HG03060 (cell line): Measurements from ENCODE around the gene P3H2.

Source experiments
- ATAC-seq: cut with Tn5 transposase; IDR thresholded peaks from one replicate; pipeline ENCODE4 v1.9.1; 2021; ENCODE audit warnings: low read depth, moderate number of reproducible peaks; ENCODE audit not compliant: unreplicated experiment

P3H2 gene

DNA sequence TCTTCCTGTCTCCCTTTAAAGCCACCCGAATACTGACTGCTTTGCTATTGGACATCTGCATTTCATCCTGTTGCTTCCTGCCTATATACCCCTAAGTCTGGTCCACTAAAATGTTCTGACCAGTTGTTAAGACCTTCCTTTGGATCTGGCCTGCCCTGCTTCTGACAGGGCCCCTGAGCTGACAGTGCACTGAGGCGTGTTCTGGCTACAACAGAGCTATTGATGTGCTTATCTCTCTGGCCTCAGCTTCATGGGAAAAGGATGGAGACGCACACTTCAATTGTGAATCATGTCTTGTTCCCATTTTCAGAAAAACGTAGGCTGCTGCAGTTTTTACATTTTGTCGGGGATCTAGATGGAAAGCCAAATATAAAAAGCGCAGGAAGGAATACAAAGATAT lies 7.1 kb upstream of the P3H2 start:
- no peak for ATAC-seq

GRCh38 chr3:190127195-190127594 lies 6.5 kb upstream of the P3H2 start:
- ATAC-seq: no peak

DNA sequence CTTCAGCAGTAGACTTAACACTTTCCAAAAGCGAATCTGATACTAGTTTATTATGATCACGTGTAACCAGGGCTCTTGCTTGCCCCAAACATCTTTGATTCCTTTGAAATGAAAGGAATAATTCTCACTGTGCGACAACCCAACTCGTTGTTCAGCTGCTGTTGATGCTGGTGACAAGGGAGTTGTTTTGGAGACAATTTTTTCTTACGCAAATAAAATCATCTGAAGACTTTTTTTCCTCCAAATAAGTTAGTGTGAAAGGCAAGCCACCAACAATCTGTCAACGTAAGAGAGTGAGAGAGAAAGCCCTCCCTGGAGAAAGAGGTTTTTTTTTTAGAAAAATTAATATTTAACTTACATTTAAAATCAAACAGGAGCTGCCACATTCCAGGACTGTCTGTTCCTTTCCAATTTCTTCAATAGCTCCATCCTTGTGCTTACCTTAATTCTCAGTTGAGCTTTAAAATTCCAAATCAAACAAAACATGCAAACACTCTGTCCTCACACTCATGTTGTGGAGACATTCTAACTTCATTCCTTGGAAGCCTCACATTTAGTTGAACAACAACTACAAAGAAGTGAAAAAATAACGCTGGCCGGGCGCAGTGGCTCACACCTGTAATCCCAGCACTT lies 4.9 kb upstream of the P3H2 start:
- ATAC-seq: no peak

- no peak for ATAC-seq
Measured at GRCh38 chr3:190124067-190124466, 3.4 kb upstream of the P3H2 start.

- no peak for ATAC-seq
Measured at GRCh38 chr3:190122198-190122771, 1.6 kb upstream of the P3H2 start.

- no peak for ATAC-seq
Measured at GRCh38 chr3:190121383-190121782, 686 bp upstream of the P3H2 start.

DNA sequence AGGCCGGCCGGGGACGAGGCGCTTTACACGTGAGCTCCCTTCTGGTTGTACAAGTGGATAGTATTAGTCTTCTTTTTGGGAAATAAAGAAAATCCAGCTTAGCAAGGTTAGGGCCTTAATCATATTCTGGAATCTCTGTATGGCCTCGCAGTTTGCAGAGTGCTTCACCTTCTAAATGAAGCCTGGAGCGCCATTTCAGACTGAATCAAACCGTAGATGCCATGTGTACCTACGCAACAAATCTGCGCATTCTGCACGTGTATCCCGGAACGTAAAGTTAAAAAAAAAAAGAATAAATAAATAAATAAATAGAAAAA lies 322 bp upstream of the P3H2 start:
- no peak for ATAC-seq

DNA sequence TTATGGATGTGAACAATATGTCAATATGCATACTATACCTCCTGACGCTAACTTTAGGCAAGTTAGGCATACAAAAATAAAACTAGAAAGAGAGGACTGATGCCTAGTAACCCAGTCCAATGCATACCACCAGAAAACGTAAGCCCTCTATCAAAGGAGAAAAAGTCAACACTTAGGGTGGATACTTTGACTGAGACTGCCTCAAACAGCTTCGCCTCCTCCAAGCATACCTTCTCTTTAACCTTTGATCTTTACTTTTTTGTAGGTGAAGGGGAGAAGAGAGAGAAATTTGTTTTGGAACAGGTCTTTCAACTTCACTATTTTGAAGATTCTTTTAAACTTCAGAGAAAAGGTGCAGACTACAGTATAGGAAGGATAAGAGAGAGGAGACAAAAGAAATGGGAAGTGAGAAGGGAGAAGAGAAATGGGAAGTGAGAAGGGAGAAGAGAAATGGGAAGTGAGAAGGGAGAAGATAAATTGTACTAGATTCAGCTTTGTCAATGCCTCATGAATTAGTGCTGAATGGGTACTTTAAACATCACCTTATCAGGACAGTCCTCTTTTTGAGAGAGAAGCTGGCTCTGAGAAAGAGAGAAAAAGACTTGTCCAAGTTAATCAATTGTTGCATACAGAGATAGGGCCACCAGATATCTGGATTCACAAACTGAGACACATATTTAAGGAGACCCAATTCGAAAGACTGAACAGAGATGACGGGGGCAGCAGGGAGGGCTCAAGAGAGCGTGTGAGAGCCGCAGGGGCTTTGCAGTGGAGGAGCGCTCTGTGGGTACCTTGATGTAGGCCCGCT lies 1.0 kb downstream of the P3H2 start:
- ATAC-seq: peak; percentile 11

DNA sequence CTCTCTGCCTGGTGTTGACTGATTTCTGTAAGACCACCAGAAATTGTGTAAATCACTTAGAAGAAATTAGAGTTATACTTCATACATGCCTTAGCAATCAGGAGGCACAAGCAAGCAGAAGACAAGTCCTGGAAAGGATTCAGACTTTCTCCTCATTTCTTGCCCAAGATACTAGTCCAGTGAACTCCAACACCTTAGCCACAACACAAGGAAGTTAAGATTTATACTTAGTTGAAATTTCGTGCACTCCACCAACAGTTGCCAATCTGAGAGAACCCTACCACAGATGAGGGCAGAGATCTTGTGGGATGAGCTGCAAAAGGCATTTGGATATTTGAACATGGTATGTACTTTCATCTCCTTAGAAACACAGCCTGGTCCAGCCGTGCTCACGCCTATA lies 2.3 kb downstream of the P3H2 start:
- no peak for ATAC-seq

GRCh38 chr3:190117981-190118380 lies 2.7 kb downstream of the P3H2 start:
- ATAC-seq: no peak

DNA sequence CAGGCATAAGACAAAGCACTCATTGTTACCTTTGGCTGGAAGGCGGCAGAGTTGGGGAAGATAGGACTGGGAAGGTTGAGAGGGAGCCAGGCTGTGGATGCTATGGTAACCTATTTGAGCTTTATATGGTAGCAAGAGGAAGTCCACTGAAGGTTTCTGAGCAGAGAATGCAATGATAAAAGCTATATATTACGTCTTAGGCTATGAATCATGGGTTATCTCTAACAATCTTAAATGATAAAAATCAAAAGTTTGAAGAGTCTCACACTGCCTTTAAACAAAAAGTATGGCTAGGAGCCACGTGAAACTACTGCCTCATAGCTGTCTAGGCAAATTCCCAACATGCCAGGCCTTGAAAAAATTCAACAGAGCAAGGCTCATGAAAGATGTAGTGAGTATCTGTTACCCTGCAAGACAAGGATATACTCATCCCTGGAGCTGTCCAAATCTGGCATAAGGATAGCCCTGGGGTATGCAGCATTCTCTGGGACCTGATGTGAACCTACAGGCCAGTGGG lies 4.1 kb downstream of the P3H2 start:
- ATAC-seq: no peak

DNA sequence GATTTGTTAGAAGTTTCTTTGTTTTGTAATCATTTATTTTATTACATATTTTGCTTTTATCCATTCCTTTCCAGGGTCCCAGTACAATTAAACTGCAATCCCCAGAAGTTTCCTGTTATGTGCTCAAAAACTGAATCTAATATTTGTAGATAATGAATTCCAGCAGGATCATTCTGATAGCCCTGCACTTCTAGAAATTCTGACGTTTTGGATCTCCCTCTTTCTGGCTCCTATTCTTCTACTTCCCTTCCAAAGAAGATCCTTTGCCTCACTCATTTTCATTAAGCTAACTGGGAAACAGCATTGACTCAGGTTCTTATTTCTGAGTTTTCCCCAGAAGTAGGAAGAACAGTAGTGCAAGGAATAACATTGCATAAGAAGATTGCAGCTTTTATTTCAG lies 9.9 kb downstream of the P3H2 start:
- no peak for ATAC-seq

GRCh38 chr3:190109441-190109840 lies 11.3 kb downstream of the P3H2 start:
- no peak for ATAC-seq

- ATAC-seq: no peak
Measured at GRCh38 chr3:190108804-190109203, 11.9 kb downstream of the P3H2 start.

- no peak for ATAC-seq
Measured at GRCh38 chr3:190105876-190106275, 14.8 kb downstream of the P3H2 start.

DNA sequence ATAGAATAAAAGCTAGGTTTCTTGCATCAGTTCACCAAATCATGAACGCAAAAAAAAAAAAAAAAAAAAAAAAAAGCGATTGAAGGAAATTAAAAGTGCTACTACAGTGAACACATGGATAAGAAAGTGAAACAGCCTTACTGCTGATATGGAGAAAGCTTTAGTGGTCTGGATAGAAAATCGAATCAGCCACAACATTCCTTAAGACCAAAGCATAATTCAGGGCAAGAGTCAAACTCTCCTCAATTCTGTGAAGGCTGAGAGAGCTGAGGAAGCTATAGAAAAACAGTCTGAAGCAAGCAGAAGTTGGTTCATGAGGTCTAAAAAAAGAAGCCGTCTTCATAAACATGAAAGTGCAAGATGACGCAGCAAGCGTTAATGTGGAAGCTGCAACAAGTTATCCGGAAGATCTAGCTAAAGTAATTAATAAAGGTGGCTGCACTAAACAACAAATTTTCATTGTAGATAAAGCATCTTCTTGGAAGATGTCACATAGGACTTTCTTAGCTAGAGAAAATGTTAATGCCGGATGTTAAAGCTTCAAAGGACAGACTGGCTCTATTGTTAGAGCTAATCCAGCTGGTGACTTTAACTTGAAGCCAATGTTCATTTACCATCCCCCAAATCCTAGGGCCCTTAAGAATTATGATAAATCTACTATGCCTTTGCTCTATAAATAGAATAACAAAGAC lies 19.2 kb downstream of the P3H2 start:
- ATAC-seq: no peak

GRCh38 chr3:190099099-190099498 lies 21.6 kb downstream of the P3H2 start:
- ATAC-seq: no peak

GRCh38 chr3:190097617-190098016 lies 23.1 kb downstream of the P3H2 start:
- no peak for ATAC-seq

GRCh38 chr3:190097025-190097424 lies 23.7 kb downstream of the P3H2 start:
- peak; percentile 37 for ATAC-seq

DNA sequence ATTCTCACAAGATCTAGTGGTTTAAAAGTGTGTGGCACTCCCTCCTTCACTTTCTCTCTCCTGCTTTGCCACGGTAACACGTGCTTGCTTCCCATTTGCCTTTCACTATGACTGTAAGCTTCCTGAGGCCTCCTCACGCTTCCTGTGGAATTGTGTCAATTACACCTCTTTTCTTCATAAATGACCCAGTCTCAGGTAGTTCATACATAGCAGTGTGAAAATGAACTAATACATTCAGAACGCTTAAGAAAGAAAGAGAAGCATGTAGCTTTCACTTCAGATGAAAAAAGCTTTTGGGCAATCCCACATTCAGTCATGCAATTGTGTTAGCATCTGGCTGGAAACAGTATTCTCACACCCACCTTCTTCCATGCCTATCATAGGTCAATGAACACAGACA lies 24.4 kb downstream of the P3H2 start:
- peak; percentile 35 for ATAC-seq

GRCh38 chr3:190094160-190094718 lies 26.5 kb downstream of the P3H2 start:
- no peak for ATAC-seq
